ENCODE data around the gene SLC47A1. TPM values are rescaled to one million over a fixed set of nuclear protein-coding genes. Genes with fewer than 3 reads are reported as not detected.

SLC47A1 gene
- total RNA-seq, 1 donor from 2014 or later: 0.25 TPM

- no peaks in the 10 kb centered on the region for H3K9me3 Mint-ChIP-seq
- H3K27me3 Mint-ChIP-seq (ENCODE audit: low read depth): peaks cover 8% of the 10 kb centered on the region
- H3K27ac Mint-ChIP-seq: no peak overlapping the region
- no peaks in the 10 kb centered on the region for H3K36me3 Mint-ChIP-seq (ENCODE audit: low read depth)
- intact Hi-C loops (cut with micrococcal nuclease): no loop called here
- H3K4me1 Mint-ChIP-seq (ENCODE audit: low read depth): no peaks in the 10 kb centered on the region
- H3K4me3 Mint-ChIP-seq (ENCODE audit: low read depth): no peak overlapping the region
- DNase-seq (ENCODE audit: low spot score): no peak
Observed at GRCh38 chr17:19549746-19550623, 16.3 kb downstream of the SLC47A1 start.

GRCh38 chr17:19551165-19551564, 17.5 kb downstream of the SLC47A1 start:
- intact Hi-C loops (cut with micrococcal nuclease): no loop called here
- DNase-seq (ENCODE audit: low spot score): no peak
- H3K4me3 Mint-ChIP-seq (ENCODE audit: low read depth): no peak overlapping the region
- no peak overlapping the region for H3K27ac Mint-ChIP-seq
- H3K27me3 Mint-ChIP-seq (ENCODE audit: low read depth): peaks cover 8% of the 10 kb centered on the region
- no peaks in the 10 kb centered on the region for H3K9me3 Mint-ChIP-seq
- no peaks in the 10 kb centered on the region for H3K36me3 Mint-ChIP-seq (ENCODE audit: low read depth)
- H3K4me1 Mint-ChIP-seq (ENCODE audit: low read depth): no peaks in the 10 kb centered on the region

GRCh38 chr17:19551591-19552148, 18.0 kb downstream of the SLC47A1 start:
- intact Hi-C loops (cut with micrococcal nuclease): no loop called here
- Mint-ChIP-seq H3K4me3 (ENCODE audit: low read depth) (no peak overlapping the region), H3K4me1 (ENCODE audit: low read depth) (no peaks in the 10 kb centered on the region), H3K9me3 (no peaks in the 10 kb centered on the region), H3K36me3 (ENCODE audit: low read depth) (no peaks in the 10 kb centered on the region), H3K27me3 (ENCODE audit: low read depth) (peaks cover 6% of the 10 kb centered on the region), H3K27ac (no peak overlapping the region)
- no peak for DNase-seq (ENCODE audit: low spot score)

GRCh38 chr17:19553036-19553435, 19.4 kb downstream of the SLC47A1 start:
- Mint-ChIP-seq H3K9me3 (no peaks in the 10 kb centered on the region), H3K27ac (no peak overlapping the region), H3K4me1 (ENCODE audit: low read depth) (no peaks in the 10 kb centered on the region), H3K27me3 (ENCODE audit: low read depth) (peaks cover 10% of the 10 kb centered on the region), H3K36me3 (ENCODE audit: low read depth) (no peaks in the 10 kb centered on the region), H3K4me3 (ENCODE audit: low read depth) (no peak overlapping the region)
- no peak for DNase-seq (ENCODE audit: low spot score)
- intact Hi-C loops (cut with micrococcal nuclease): no loop called here

GRCh38 chr17:19554393-19554792, 20.7 kb downstream of the SLC47A1 start:
- Mint-ChIP-seq H3K27ac (no peak overlapping the region), H3K9me3 (no peaks in the 10 kb centered on the region), H3K27me3 (ENCODE audit: low read depth) (peaks cover 10% of the 10 kb centered on the region), H3K4me3 (ENCODE audit: low read depth) (no peak overlapping the region), H3K36me3 (ENCODE audit: low read depth) (no peaks in the 10 kb centered on the region), H3K4me1 (ENCODE audit: low read depth) (no peaks in the 10 kb centered on the region)
- intact Hi-C loops (cut with micrococcal nuclease): no loop called here
- DNase-seq (ENCODE audit: low spot score): no peak

- no peak for DNase-seq (ENCODE audit: low spot score)
- Mint-ChIP-seq H3K27me3 (ENCODE audit: low read depth) (peaks cover 15% of the 10 kb centered on the region), H3K9me3 (no peaks in the 10 kb centered on the region), H3K27ac (no peak overlapping the region), H3K4me1 (ENCODE audit: low read depth) (no peaks in the 10 kb centered on the region), H3K36me3 (ENCODE audit: low read depth) (no peaks in the 10 kb centered on the region), H3K4me3 (ENCODE audit: low read depth) (no peak overlapping the region)
- intact Hi-C loops (cut with micrococcal nuclease): no loop called here
Observed at GRCh38 chr17:19555746-19556145, 22.1 kb downstream of the SLC47A1 start.

GRCh38 chr17:19558946-19559345, 25.3 kb downstream of the SLC47A1 start:
- H3K4me1 Mint-ChIP-seq (ENCODE audit: low read depth): no peaks in the 10 kb centered on the region
- H3K27ac Mint-ChIP-seq: no peak overlapping the region
- H3K9me3 Mint-ChIP-seq: no peaks in the 10 kb centered on the region
- no peak overlapping the region for H3K4me3 Mint-ChIP-seq (ENCODE audit: low read depth)
- DNase-seq (ENCODE audit: low spot score): no peak
- intact Hi-C loops (cut with micrococcal nuclease): no loop called here
- H3K27me3 Mint-ChIP-seq (ENCODE audit: low read depth): peaks cover 9% of the 10 kb centered on the region
- no peaks in the 10 kb centered on the region for H3K36me3 Mint-ChIP-seq (ENCODE audit: low read depth)

GRCh38 chr17:19561697-19562318, 28.2 kb downstream of the SLC47A1 start:
- no peak for DNase-seq (ENCODE audit: low spot score)
- Mint-ChIP-seq H3K27ac (no peak overlapping the region), H3K27me3 (ENCODE audit: low read depth) (peaks cover 7% of the 10 kb centered on the region), H3K36me3 (ENCODE audit: low read depth) (no peaks in the 10 kb centered on the region), H3K4me1 (ENCODE audit: low read depth) (no peaks in the 10 kb centered on the region), H3K9me3 (no peaks in the 10 kb centered on the region), H3K4me3 (ENCODE audit: low read depth) (no peak overlapping the region)
- intact Hi-C loops (cut with micrococcal nuclease): no loop called here

- intact Hi-C loops (cut with micrococcal nuclease): no loop called here
- H3K27ac Mint-ChIP-seq: no peak overlapping the region
Observed at GRCh38 chr17:19565817-19566575, 32.3 kb downstream of the SLC47A1 start.

GRCh38 chr17:19567216-19568015, 33.8 kb downstream of the SLC47A1 start:
- Mint-ChIP-seq H3K9me3 (no peaks in the 10 kb centered on the region), H3K4me1 (ENCODE audit: low read depth) (no peaks in the 10 kb centered on the region), H3K36me3 (ENCODE audit: low read depth) (no peaks in the 10 kb centered on the region), H3K27ac (no peak overlapping the region), H3K4me3 (ENCODE audit: low read depth) (no peak overlapping the region), H3K27me3 (ENCODE audit: low read depth) (no peaks in the 10 kb centered on the region)
- intact Hi-C loops (cut with micrococcal nuclease): no loop called here
- DNase-seq (ENCODE audit: low spot score): no peak

More at GRCh38 chr17:19565817-19566575, 32.3 kb downstream of the SLC47A1 start:
- H3K36me3 Mint-ChIP-seq (ENCODE audit: low read depth): no peaks in the 10 kb centered on the region
- DNase-seq (ENCODE audit: low spot score): no peak
- H3K4me1 Mint-ChIP-seq (ENCODE audit: low read depth): no peaks in the 10 kb centered on the region
- no peaks in the 10 kb centered on the region for H3K27me3 Mint-ChIP-seq (ENCODE audit: low read depth)
- no peak overlapping the region for H3K4me3 Mint-ChIP-seq (ENCODE audit: low read depth)
- H3K9me3 Mint-ChIP-seq: no peaks in the 10 kb centered on the region

GRCh38 chr17:19568016-19568350, 34.3 kb downstream of the SLC47A1 start:
- no peak for DNase-seq (ENCODE audit: low spot score)
- Mint-ChIP-seq H3K36me3 (ENCODE audit: low read depth) (no peaks in the 10 kb centered on the region), H3K9me3 (no peaks in the 10 kb centered on the region), H3K27me3 (ENCODE audit: low read depth) (peaks cover under 1% of the 10 kb centered on the region), H3K4me1 (ENCODE audit: low read depth) (no peaks in the 10 kb centered on the region), H3K27ac (no peak overlapping the region), H3K4me3 (ENCODE audit: low read depth) (no peak overlapping the region)
- intact Hi-C loops (cut with micrococcal nuclease): no loop called here

GRCh38 chr17:19569785-19570543, 36.3 kb downstream of the SLC47A1 start:
- Mint-ChIP-seq H3K4me1 (ENCODE audit: low read depth) (no peaks in the 10 kb centered on the region), H3K27ac (no peak overlapping the region), H3K4me3 (ENCODE audit: low read depth) (no peak overlapping the region), H3K36me3 (ENCODE audit: low read depth) (no peaks in the 10 kb centered on the region), H3K9me3 (no peaks in the 10 kb centered on the region), H3K27me3 (ENCODE audit: low read depth) (peaks cover 4% of the 10 kb centered on the region)
- intact Hi-C loops (cut with micrococcal nuclease): no loop called here
- DNase-seq (ENCODE audit: low spot score): no peak
